ENCODE results near the gene ARHGAP18.
A peak's percentile ranks its signal among the peaks of the same experiment; 100 is the strongest.

The ARHGAP18 gene

GRCh38 chr6:129673748-129674147, 36.2 kb downstream of the ARHGAP18 start:
- Histone ChIP-seq H3K9me2 (replicated peaks; ENCODE audit: control insufficient read depth, low read length) (no peaks in the 10 kb centered on the region), H3K9me3 (ENCODE audit: control insufficient read depth, insufficient read depth, low read length) (no peaks in the 10 kb centered on the region), H3K4me2 (ENCODE audit: low read length) (no peak overlapping the region), H3K36me3 (ENCODE audit: control insufficient read depth, low read length) (no peaks in the 10 kb centered on the region), H3K4me1 (ENCODE audit: control insufficient read depth, low read length) (peaks cover 14% of the 10 kb centered on the region), H4K20me1 (ENCODE audit: control insufficient read depth, insufficient read depth, low read depth, low read length) (no peaks in the 10 kb centered on the region), H3F3A (ENCODE audit: control insufficient read depth, insufficient read depth) (no peaks in the 10 kb centered on the region), H3K4me3 (ENCODE audit: low read length) (no peak overlapping the region), H3K27me3 (ENCODE audit: control insufficient read depth, low read length) (no peaks in the 10 kb centered on the region), H3K79me2 (ENCODE audit: control insufficient read depth, low read length) (no peaks in the 10 kb centered on the region), H3K27ac (ENCODE audit: low read depth, low read length) (no peak overlapping the region)
- TF ChIP-seq EZH2phosphoT487 (IDR thresholded peaks at IDR 0.05; ENCODE audit: borderline replicate concordance, low read length), result no peak
- no peak for TF ChIP-seq CTCF (IDR thresholded peaks at IDR 0.05; ENCODE audit: low read depth, low read length, poor library complexity, severe bottlenecking)

- Histone ChIP-seq H4K20me1 (ENCODE audit: control insufficient read depth, insufficient read depth, low read depth, low read length) (no peaks in the 10 kb centered on the region), H3K79me2 (ENCODE audit: control insufficient read depth, low read length) (no peaks in the 10 kb centered on the region), H3F3A (ENCODE audit: control insufficient read depth, insufficient read depth) (no peaks in the 10 kb centered on the region), H3K4me2 (ENCODE audit: low read length) (no peak overlapping the region), H3K27ac (ENCODE audit: low read depth, low read length) (no peak overlapping the region), H3K9me3 (ENCODE audit: control insufficient read depth, insufficient read depth, low read length) (no peaks in the 10 kb centered on the region), H3K36me3 (ENCODE audit: control insufficient read depth, low read length) (no peaks in the 10 kb centered on the region), H3K9me2 (replicated peaks; ENCODE audit: control insufficient read depth, low read length) (no peaks in the 10 kb centered on the region), H3K4me1 (ENCODE audit: control insufficient read depth, low read length) (peaks cover 14% of the 10 kb centered on the region), H3K27me3 (ENCODE audit: control insufficient read depth, low read length) (no peaks in the 10 kb centered on the region), H3K4me3 (ENCODE audit: low read length) (no peak overlapping the region)
- no peak for TF ChIP-seq CTCF (IDR thresholded peaks at IDR 0.05; ENCODE audit: low read depth, low read length, poor library complexity, severe bottlenecking)
- TF ChIP-seq EZH2phosphoT487 (IDR thresholded peaks at IDR 0.05; ENCODE audit: borderline replicate concordance, low read length), result no peak
Observed at GRCh38 chr6:129672881-129673631, 36.9 kb downstream of the ARHGAP18 start.

- peak overlapping the region; percentile 29 for H3K4me2 ChIP-seq (ENCODE audit: low read length)
- H3K4me1 ChIP-seq (ENCODE audit: control insufficient read depth, low read length), result peaks cover 14% of the 10 kb centered on the region
- no peaks in the 10 kb centered on the region for H3F3A ChIP-seq (ENCODE audit: control insufficient read depth, insufficient read depth)
- no peaks in the 10 kb centered on the region for H3K36me3 ChIP-seq (ENCODE audit: control insufficient read depth, low read length)
- H3K4me3 ChIP-seq (ENCODE audit: low read length), result no peak overlapping the region
- no peaks in the 10 kb centered on the region for H3K27me3 ChIP-seq (ENCODE audit: control insufficient read depth, low read length)
- H4K20me1 ChIP-seq (ENCODE audit: control insufficient read depth, insufficient read depth, low read depth, low read length), result no peaks in the 10 kb centered on the region
- no peak overlapping the region for H3K27ac ChIP-seq (ENCODE audit: low read depth, low read length)
- H3K79me2 ChIP-seq (ENCODE audit: control insufficient read depth, low read length), result no peaks in the 10 kb centered on the region
- no peak for TF ChIP-seq CTCF (IDR thresholded peaks at IDR 0.05; ENCODE audit: low read depth, low read length, poor library complexity, severe bottlenecking)
- no peak for TF ChIP-seq EZH2phosphoT487 (IDR thresholded peaks at IDR 0.05; ENCODE audit: borderline replicate concordance, low read length)
- H3K9me2 ChIP-seq (replicated peaks; ENCODE audit: control insufficient read depth, low read length), result no peaks in the 10 kb centered on the region
- H3K9me3 ChIP-seq (ENCODE audit: control insufficient read depth, insufficient read depth, low read length), result no peaks in the 10 kb centered on the region
Observed at GRCh38 chr6:129672341-129672682, 37.7 kb downstream of the ARHGAP18 start.
